RWPE2 (cell line): ENCODE data around the gene ALDH3A1.

Source experiments
- ATAC-seq: fragments of 200-7000 bp; cut with Tn5 transposase; 3 replicates; pipeline ENCODE4 v1.9.1; 2021; ENCODE audit warnings: low read depth
- DNase-seq: peaks from one replicate; pipeline ENCODE4 v3.0.0-alpha.2; 2020; ENCODE audit warnings: low spot score
- H3K27ac ChIP-seq: fragments of 450-650 bp; 2 replicates; pipeline ENCODE4 v1.5.1; 2017; ENCODE audit warnings: mild to moderate bottlenecking; ENCODE audit not compliant: poor library complexity, severe bottlenecking
- H3K27me3 ChIP-seq: fragments of 250-450 bp; sonication (Bioruptor Pico); 2 replicates; pipeline ENCODE4 v1.5.1; 2021; ENCODE audit warnings: mild to moderate bottlenecking, moderate library complexity; ENCODE audit not compliant: insufficient read depth, poor library complexity, severe bottlenecking
- H3K36me3 ChIP-seq: fragments of 250-450 bp; sonication (Bioruptor Pico); 2 replicates; pipeline ENCODE4 v1.5.1; 2020; ENCODE audit warnings: low read depth, mild to moderate bottlenecking, moderate library complexity
- H3K4me1 ChIP-seq: fragments of 250-450 bp; sonication (Bioruptor Pico); 2 replicates; pipeline ENCODE4 v1.5.1; 2021; ENCODE audit warnings: mild to moderate bottlenecking, moderate library complexity; ENCODE audit not compliant: insufficient read depth, poor library complexity, severe bottlenecking
- H3K4me3 ChIP-seq: fragments of 250-450 bp; sonication (Bioruptor Pico); 2 replicates; pipeline ENCODE4 v1.5.1; 2021; ENCODE audit warnings: mild to moderate bottlenecking, moderate library complexity; ENCODE audit not compliant: severe bottlenecking
- H3K9me3 ChIP-seq: fragments of 250-450 bp; sonication (Bioruptor Pico); 2 replicates; pipeline ENCODE4 v1.5.1; 2021; ENCODE audit warnings: mild to moderate bottlenecking, moderate library complexity; ENCODE audit not compliant: severe bottlenecking
- TF ChIP-seq, protein P1 (sequence below): fragments of 450-650 bp; IDR thresholded peaks from one replicate; pipeline ENCODE4 v1.5.1; 2017; ENCODE audit warnings: mild to moderate bottlenecking, moderate library complexity; ENCODE audit not compliant: poor library complexity, severe bottlenecking

ALDH3A1 gene

GRCh38 chr17:19713462-19713861 lies 34.6 kb downstream of the ALDH3A1 start:
- TF ChIP-seq, protein P1, sequence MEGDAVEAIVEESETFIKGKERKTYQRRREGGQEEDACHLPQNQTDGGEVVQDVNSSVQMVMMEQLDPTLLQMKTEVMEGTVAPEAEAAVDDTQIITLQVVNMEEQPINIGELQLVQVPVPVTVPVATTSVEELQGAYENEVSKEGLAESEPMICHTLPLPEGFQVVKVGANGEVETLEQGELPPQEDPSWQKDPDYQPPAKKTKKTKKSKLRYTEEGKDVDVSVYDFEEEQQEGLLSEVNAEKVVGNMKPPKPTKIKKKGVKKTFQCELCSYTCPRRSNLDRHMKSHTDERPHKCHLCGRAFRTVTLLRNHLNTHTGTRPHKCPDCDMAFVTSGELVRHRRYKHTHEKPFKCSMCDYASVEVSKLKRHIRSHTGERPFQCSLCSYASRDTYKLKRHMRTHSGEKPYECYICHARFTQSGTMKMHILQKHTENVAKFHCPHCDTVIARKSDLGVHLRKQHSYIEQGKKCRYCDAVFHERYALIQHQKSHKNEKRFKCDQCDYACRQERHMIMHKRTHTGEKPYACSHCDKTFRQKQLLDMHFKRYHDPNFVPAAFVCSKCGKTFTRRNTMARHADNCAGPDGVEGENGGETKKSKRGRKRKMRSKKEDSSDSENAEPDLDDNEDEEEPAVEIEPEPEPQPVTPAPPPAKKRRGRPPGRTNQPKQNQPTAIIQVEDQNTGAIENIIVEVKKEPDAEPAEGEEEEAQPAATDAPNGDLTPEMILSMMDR = no peak
- DNase-seq (no peak), ATAC-seq (no peak)
- Histone ChIP-seq H3K27me3 (no peaks in the 10 kb centered on the region), H3K27ac (no peak overlapping the region), H3K9me3 (no peaks in the 10 kb centered on the region), H3K4me1 (no peaks in the 10 kb centered on the region), H3K4me3 (no peak overlapping the region), H3K36me3 (no peaks in the 10 kb centered on the region)

DNA sequence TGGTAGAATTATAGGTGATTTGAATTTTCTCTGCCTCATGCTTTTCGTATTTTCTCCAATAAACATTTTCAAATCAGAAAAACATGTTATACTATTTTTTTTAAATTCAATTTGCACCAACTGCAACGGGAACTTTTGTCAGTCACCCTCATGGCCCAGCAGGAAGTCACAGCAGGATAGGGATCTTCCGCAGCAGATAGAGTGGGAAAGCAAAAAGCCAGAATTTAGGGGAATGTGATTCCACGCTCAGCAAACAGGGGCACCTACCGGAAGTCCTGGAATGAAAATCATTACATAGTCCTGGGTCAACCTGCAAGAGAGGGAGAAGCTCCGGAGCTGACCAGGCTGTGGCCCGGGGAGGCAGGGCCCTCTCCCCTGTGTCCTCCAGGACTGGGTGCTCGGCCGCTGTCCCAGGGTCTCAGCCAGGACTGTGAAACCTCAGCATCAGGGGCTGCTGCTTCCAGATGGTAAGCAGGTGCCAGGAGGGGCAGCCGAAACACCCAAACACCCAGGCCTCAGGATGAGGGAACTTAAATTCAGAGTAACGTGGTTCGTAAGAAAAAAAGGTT lies 35.6 kb downstream of the ALDH3A1 start:
- H3K27ac ChIP-seq = no peak overlapping the region
- H3K4me1 ChIP-seq = peaks cover 3% of the 10 kb centered on the region
- no peak for ATAC-seq
- H3K4me3 ChIP-seq = no peak overlapping the region
- TF ChIP-seq, protein P1 = no peak
- DNase-seq = no peak
- H3K36me3 ChIP-seq = no peaks in the 10 kb centered on the region
- H3K27me3 ChIP-seq = no peaks in the 10 kb centered on the region
- H3K9me3 ChIP-seq = no peaks in the 10 kb centered on the region

DNA sequence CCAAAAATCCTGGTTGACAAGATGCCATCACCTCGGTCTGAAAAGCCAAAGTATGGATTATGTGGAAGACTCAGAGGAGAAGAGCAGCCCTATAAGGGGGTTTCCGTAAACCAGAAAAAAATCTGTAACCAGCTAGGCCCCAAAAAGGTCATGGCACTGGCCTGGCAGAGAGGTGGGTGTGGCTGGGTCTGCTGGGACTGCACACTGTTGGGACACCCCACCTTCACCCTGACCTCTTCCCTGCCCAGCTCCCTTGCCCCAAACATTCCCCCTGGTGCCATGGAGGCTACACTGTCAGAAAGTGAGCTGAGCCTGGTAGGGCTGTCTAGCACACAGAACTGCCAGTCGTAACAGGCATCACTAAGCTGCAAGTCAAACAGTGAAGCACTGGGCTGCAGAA lies 38.3 kb downstream of the ALDH3A1 start:
- ATAC-seq (no peak), DNase-seq (no peak)
- TF ChIP-seq, protein P1 = no peak
- Histone ChIP-seq H3K27ac (no peak overlapping the region), H3K4me1 (peaks cover 13% of the 10 kb centered on the region), H3K4me3 (no peak overlapping the region), H3K27me3 (no peaks in the 10 kb centered on the region), H3K9me3 (no peaks in the 10 kb centered on the region), H3K36me3 (no peaks in the 10 kb centered on the region)

DNA sequence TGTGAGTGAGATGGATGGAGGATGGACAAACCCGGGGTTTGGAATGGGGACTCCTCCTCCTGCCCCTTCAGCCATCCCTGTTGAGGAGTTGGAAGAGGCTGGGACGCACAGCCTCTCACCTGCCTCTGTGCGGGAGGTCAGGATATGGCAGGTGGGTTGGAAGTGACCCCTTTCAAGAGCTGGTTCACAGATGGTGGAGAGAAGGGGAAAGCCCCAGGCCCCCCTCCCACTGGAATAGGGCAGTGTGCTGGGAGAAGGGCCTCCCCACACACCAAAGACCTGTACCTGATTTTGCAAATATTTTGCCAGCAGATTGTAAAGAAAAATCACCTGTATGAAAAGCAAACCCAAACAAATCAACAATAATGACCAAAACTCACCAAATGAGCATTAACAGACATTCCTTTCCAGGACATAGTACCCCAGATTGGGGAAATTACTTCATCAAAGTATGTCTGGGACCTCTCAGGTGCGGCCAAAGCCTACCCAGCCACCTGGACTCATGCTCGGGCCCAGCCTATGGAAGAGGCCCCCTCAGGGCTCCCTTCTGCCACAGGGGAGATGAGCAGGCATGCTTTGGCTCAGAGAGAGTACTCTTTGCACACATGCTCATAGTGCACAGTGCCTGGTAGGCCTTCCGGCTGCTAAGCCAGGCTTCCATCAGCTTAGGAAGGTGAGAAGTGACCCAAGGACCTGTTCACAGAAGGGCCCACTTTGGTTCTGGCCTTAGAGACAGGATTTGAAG lies 39.5 kb downstream of the ALDH3A1 start:
- no peak overlapping the region for H3K4me3 ChIP-seq
- DNase-seq (no peak), ATAC-seq (no peak)
- no peaks in the 10 kb centered on the region for H3K27me3 ChIP-seq
- TF ChIP-seq, protein P1 = no peak
- H3K27ac ChIP-seq = no peak overlapping the region
- H3K9me3 ChIP-seq = no peaks in the 10 kb centered on the region
- H3K4me1 ChIP-seq = peaks cover 13% of the 10 kb centered on the region
- no peaks in the 10 kb centered on the region for H3K36me3 ChIP-seq

- Histone ChIP-seq H3K4me1 (peaks cover 13% of the 10 kb centered on the region), H3K9me3 (no peaks in the 10 kb centered on the region), H3K27ac (peak overlapping the region; percentile 44), H3K4me3 (no peak overlapping the region), H3K36me3 (no peaks in the 10 kb centered on the region), H3K27me3 (no peaks in the 10 kb centered on the region)
- DNase-seq (no peak), ATAC-seq (no peak)
- TF ChIP-seq, protein P1 = no peak
Observed at GRCh38 chr17:19707728-19708221, 40.3 kb downstream of the ALDH3A1 start.
